NCI-H748 treated with DMSO at 0.1 percent for 48 hours (cell line): ENCODE measurements around the gene CHRD.
"Not testable (repeated sequence)": the region's sequence is repeated elsewhere in the genome, so short reads cannot be mapped to it uniquely, and the experiment has no call there.

Experiments
- DNase-seq: peaks from one replicate; lab custom pipeline; 2025; lab: John Stamatoyannopoulos, UW

Gene CHRD

GRCh38 chr3:184417619-184418327, 37.9 kb downstream of the CHRD start:
- DNase-seq: peak; percentile 19

- DNase-seq: no peak
Observed at GRCh38 chr3:184419171-184419570, 39.3 kb downstream of the CHRD start.

- no peak for DNase-seq
Observed at GRCh38 chr3:184423561-184423960, 43.7 kb downstream of the CHRD start.

GRCh38 chr3:184426691-184427141, 46.9 kb downstream of the CHRD start:
- no peak for DNase-seq

- no peak for DNase-seq
Observed at GRCh38 chr3:184428561-184429175, 48.8 kb downstream of the CHRD start.

GRCh38 chr3:184429786-184430185, 49.9 kb downstream of the CHRD start:
- DNase-seq: no peak

- DNase-seq: no peak
Observed at GRCh38 chr3:184430940-184431339, 51.1 kb downstream of the CHRD start.

GRCh38 chr3:184433178-184433577, 53.3 kb downstream of the CHRD start:
- not testable (repeated sequence) for DNase-seq

- DNase-seq: no peak
Observed at GRCh38 chr3:184439096-184439495, 59.2 kb downstream of the CHRD start.
